ENCODE results near the gene CD300H.
"Not testable (repeated sequence)": the region's sequence is repeated elsewhere in the genome, so short reads cannot be mapped to it uniquely, and the experiment has no call there.

Gene CD300H

DNA sequence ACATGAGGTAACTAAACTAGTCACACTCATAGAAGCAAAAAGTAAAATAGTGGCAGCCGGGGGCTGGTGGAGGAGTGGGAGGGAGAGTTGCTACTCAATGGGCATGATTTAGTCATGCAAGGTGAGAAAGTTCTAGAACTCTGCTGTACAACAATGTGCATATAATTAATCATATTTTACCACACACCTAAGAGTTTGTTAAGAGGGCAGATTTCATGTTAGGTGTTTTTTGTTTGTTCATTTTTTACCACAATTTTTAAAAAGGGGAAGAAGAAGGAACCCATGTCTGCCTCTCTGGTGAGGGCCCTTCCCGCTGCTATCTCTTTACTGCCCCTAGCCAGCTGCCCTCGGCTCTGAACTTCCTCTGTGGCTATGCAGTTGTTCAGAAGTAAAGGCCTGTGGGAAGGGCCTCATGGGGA lies 47.3 kb downstream of the CD300H start:
- DNase-seq (ENCODE audit: low spot score): no peak
- in situ Hi-C loops (cut with MboI; ENCODE audit: low sequenced_read_pairs, unreplicated experiment): no loop called here
- TF ChIP-seq, protein P1, sequence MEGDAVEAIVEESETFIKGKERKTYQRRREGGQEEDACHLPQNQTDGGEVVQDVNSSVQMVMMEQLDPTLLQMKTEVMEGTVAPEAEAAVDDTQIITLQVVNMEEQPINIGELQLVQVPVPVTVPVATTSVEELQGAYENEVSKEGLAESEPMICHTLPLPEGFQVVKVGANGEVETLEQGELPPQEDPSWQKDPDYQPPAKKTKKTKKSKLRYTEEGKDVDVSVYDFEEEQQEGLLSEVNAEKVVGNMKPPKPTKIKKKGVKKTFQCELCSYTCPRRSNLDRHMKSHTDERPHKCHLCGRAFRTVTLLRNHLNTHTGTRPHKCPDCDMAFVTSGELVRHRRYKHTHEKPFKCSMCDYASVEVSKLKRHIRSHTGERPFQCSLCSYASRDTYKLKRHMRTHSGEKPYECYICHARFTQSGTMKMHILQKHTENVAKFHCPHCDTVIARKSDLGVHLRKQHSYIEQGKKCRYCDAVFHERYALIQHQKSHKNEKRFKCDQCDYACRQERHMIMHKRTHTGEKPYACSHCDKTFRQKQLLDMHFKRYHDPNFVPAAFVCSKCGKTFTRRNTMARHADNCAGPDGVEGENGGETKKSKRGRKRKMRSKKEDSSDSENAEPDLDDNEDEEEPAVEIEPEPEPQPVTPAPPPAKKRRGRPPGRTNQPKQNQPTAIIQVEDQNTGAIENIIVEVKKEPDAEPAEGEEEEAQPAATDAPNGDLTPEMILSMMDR (IDR thresholded peaks at IDR 0.05; ENCODE audit: borderline replicate concordance, control extremely low read depth, extremely low read depth, insufficient read depth, missing control alignments): peak; percentile 5

DNA sequence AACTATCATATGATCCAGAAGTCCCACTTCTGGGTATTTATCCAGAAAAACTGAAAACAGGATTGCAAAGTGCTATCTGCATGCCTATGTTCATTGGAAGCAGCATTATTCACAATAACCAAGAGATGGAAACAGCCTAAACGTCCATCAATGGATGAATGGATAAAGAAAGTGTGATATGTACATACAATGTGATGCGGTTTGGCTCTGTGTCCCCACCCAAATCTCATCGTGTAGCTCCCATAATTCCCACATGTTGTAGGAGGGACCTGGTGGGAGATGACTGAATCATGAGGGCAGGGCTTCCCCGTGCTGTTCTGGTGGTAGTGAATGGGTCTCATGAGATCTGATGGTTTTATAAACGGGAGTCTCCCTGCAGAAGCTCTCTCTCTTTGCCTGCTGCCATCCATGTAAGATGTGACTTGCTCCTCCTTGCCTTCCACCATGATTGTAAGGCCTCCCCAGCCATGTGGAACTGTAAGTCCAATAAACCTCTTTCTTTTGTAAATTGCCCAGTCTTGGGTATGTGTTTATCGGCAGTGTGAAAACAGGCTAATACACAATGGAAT lies 48.8 kb downstream of the CD300H start:
- DNase-seq (ENCODE audit: low spot score); in situ Hi-C loops (cut with MboI; ENCODE audit: low sequenced_read_pairs, unreplicated experiment): not testable (repeated sequence)

DNA sequence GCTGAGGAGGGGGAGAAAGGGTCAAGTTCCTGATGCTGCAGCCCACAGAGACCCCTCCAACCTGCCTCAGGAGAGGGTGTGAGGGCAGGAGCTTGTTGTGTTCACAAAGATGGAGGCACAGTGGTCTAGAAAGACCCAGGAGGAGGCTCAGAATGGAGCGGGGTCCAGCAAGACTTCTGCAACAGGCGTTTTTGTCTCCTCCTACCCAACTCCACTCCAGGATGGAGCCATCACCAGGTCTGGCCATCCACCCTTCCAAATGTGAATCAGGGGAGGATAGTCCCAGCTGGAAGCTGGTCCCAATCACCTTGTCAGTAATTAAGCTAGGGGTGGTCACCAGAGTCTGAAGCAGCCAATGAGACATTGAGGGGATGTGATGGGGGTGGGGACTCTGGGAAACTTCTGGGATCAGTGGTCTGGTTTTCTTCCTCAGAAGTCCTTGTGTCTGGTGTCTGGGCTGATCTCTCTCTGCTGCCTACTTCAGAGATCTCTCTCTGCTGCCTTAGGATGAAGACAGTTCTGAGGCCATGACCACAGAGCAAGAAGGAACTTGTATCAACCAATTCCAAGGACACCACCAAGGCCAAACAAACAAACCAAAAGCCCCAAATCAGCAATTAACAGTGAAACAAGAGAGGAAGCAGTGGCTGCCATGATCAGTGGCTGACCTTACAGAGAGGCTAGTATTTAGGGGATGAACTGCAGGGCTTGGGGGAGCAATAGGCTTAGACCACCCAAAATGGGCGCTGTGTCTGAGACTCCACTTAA lies 50.6 kb downstream of the CD300H start:
- in situ Hi-C loops (cut with MboI; ENCODE audit: low sequenced_read_pairs, unreplicated experiment): no loop called here
- TF ChIP-seq, protein P1 (IDR thresholded peaks at IDR 0.05; ENCODE audit: borderline replicate concordance, control extremely low read depth, extremely low read depth, insufficient read depth, missing control alignments): no peak
- DNase-seq (ENCODE audit: low spot score): no peak

DNA sequence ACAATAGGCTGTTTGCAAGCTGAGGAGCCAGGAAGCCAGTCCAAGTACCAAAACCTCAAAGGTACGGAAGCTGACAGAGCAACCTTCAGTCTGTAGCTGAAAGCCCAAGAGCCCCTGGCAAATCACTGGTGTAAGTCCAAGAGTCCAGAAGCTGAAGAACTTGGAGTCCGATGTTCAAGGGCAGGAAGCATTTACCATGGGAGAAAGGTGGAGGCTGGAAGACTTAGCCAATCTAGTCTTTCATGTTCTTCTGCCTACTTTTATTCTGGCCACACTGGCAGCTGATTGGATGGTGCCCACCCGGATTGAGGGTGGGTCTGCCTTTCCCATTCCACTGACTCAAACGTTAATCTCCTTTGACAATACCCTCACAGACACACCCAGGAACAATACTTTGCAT lies 51.4 kb downstream of the CD300H start:
- TF ChIP-seq, protein P1 (IDR thresholded peaks at IDR 0.05; ENCODE audit: borderline replicate concordance, control extremely low read depth, extremely low read depth, insufficient read depth, missing control alignments): no peak
- in situ Hi-C loops (cut with MboI; ENCODE audit: low sequenced_read_pairs, unreplicated experiment): no loop called here
- no peak for DNase-seq (ENCODE audit: low spot score)

DNA sequence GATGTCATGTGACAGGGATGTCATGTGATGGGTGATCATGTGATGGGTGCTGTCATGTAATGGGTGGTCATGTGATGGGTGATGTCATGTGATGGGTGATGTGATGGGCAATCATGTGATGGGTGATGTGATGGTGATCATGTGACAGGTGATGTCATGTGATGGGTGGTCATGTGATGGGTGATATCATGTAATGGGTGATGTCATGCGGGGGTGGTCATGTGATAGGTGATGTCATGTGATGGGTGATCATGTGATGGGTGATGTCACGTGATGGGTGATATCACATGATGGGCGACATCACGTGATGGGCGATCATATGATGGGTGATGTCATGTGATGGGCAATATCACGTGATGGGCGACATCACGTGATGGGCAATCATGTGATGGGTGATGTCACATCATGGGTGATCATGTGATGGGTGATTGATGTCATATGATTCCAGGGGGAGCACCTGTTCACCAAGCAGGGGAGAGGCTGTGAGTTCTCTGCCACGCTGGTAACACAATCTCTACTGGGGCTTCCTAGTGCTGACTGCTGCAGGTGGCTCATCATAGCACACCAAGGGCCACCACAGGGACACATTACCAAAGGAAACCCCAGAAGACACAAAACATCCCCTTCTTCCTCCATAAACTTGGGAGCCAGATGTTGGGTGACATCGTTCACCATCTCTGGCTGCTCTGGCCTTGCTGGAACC lies 52.5 kb downstream of the CD300H start:
- in situ Hi-C loops (cut with MboI; ENCODE audit: low sequenced_read_pairs, unreplicated experiment): no loop called here
- TF ChIP-seq, protein P1 (IDR thresholded peaks at IDR 0.05; ENCODE audit: borderline replicate concordance, control extremely low read depth, extremely low read depth, insufficient read depth, missing control alignments): no peak
- DNase-seq (ENCODE audit: low spot score): no peak

DNA sequence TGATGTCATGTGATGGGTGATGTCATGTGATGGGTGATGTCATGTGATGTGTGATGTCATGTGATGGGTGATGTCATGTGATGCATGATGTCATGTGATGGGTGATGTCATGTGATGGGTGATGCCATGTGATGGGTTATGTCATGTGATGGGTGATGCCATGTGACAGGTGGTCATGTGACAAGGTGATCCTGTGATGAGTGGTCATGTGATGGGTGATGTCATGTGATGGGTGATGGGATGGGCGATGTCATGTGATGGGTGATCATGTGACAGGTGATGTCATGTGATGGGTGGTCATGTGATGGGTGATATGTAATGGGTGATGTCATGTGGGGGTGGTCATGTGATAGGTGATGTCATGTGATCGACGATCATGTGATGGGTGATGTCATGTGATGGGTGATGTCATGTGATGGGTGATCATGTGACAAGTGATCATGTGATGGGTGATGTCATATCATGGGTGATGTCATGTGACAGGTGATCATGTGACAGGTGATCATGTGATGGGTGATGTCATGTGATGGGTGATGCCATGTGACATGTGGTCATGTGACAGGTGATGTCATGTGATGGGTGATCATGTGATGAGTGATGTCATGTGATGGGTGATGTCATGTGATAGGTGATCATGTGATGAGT lies 53.2 kb downstream of the CD300H start:
- DNase-seq (ENCODE audit: low spot score): no peak

More for the DNA sequence above, 53.2 kb downstream of the CD300H start:
- in situ Hi-C loops (cut with MboI; ENCODE audit: low sequenced_read_pairs, unreplicated experiment): no loop called here
- TF ChIP-seq, protein P1 (IDR thresholded peaks at IDR 0.05; ENCODE audit: borderline replicate concordance, control extremely low read depth, extremely low read depth, insufficient read depth, missing control alignments): no peak
